HG03025 (cell line): Measurements from ENCODE around the gene KIR2DL3.
"Not testable (repeated sequence)": the region's sequence is repeated elsewhere in the genome, so short reads cannot be mapped to it uniquely, and the experiment has no call there.

Experiments used
- ATAC-seq: cut with Tn5 transposase; IDR thresholded peaks from one replicate; pipeline ENCODE4 v1.9.1; 2021; ENCODE audit warnings: mild to moderate bottlenecking, moderate library complexity; ENCODE audit not compliant: unreplicated experiment, low FRiP score

The KIR2DL3 gene

DNA sequence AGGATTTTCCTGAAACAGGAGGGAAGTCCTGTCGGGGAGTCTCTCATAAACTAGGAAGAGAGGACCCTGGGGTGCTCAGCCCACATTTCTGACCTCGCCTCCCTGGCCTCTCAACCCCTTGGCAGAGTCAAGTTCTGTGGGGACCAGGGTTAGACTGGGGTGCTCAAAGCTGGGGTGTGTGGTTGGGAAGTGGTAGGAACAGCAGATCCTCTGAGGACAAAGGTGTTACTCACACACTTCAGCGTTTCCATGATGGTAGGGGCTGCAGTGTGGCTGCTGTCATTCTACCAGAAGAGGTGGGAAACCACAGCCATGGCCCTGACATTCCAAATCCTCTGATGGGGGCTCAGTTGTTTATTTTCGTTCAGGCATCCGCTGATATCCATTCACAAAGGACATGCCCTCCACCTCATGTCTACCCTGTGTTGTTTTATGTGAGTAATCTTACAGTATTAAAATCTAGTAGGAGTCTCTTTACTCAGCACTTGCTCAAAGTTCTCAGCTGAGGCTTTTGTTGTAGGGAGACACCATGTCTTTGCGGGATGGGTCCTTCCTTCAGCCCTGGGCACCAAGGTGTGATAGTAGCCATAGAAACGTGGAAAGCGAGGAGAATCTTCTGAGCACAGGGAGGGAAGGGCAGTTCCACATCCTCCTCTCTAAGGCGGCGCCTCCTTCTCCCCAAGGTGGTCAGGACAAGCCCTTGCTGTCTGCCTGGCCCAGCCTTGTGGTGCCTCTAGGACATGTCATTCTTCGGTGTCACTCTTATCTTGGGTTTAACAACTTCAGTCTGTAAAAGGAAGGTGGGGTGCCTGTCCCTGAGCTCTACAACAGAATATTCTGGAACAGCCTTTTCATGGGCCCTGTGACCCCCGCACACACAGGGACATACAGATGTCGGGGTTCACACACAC, 1.5 kb downstream of the KIR2DL3 start:
- no peak for ATAC-seq

DNA sequence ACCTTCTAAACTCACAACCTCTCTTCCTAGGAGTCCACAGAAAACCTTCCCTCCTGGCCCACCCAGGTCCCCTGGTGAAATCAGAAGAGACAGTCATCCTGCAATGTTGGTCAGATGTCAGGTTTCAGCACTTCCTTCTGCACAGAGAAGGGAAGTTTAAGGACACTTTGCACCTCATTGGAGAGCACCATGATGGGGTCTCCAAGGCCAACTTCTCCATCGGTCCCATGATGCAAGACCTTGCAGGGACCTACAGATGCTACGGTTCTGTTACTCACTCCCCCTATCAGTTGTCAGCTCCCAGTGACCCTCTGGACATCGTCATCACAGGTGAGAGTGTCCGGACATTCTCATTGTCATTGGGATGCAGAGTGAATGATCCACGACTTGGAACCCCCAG, 3.6 kb downstream of the KIR2DL3 start:
- not testable (repeated sequence) for ATAC-seq

DNA sequence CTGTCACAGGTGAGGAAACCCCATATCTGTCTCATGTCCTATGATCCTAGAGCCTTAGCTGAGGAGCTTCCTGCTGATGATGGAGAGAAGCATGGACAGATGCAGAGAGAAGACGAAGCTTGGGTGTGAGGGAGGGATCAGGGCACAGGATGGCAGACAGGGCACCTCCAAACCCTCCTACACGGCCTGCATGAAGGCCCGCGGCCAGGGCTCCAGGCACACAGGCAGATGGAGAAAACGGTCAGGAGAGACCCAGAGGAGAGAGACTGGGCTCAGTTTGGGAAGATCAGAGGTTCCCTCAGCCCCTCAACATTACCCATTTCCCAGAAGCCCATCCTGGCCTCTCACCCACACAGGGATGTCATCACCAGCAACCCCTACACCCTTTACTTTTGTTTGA, 5.8 kb downstream of the KIR2DL3 start:
- not testable (repeated sequence) for ATAC-seq

DNA sequence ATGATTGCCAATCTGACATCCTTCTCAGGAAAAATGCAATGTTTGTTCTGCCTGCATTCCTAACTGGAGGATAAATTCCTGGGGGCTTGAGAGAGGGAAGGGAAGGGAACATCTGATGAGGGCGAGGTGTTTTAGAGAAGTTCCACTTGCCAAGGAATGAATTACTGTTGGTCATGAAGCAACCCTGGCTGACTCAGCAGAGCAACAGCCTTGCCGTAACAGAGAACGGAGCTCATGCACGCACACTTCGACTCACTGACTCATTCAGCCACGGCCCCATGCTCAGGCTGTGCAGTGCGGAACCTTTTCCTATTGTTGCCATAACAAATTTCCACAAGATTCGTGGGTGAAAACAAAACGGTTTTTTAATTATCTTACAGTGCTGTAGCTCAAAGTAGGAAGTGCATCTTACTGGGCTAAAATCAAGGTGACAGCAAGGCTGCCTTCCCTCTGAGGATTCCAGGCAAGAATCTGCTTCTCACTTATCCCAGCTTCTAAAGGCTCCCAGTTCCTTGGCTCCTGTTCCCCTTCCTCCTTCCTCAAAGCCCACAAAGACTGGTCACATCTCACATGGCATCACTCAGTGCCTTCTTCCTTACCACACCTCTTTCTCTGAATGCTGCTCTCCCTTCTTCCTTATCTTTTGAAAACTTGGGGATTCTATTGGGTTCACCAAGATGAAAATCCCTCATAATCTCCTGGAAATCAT, 9.5 kb downstream of the KIR2DL3 start:
- ATAC-seq: not testable (repeated sequence)

DNA sequence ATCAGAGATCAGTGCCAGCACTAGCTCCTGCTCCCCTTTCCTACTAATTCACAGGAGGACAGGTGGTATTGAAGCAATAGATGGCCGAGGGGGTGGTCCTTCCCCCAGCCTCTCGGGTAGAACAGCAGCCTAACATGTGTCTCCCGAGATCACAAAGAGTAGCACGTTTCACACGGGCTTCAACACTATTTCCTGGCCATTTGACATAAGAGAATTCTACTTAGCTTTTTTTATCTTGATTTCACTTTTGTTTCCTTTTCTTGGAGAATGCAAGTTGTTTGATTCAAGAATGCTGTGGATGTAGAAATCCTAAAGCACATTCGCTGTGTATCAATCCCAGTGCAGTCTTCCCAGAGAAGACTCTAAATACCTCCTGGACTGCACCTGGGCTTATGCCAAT, 12.0 kb downstream of the KIR2DL3 start:
- ATAC-seq: not testable (repeated sequence)

DNA sequence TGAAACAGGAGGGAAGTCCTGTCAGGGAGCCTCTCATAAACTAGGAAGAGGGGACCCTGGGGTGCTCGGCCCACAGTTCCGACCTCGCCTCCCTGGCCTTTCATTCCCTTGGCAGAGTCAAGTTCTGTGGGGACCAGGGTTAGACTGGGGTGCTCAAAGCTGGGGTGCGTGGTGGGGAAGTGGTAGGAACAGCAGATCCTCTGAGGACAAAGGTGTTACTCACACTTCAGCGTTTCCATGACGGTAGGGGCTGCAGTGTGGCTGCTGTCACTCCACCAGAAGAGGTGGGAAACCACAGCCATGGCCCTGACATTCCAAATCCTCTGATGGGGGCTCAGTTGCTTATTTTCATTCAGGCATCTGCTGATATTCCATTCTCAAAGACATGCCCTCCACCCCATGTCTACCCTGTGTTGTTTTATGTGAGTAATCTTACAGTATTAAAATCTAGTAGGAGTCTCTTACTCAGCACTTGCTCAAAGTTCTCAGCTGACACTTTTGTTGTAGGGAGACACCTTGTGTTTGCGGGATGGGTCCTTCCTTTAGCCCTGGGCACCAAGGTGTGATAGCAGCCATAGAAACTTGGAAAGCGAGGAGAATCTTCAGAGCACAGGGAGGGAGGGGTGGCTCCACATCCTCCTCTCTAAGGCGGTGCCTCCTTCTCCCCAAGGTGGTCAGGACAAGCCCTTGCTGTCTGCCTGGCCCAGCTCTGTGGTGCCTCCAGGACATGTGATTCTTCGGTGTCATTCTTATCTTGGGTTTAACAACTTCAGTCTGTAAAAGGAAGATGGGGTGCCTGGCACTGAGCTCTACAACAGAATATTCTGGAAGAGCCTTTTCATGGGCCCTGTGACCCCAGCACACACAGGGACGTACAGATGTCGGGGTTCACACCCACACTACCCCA, 18.1 kb downstream of the KIR2DL3 start:
- ATAC-seq: not testable (repeated sequence)

DNA sequence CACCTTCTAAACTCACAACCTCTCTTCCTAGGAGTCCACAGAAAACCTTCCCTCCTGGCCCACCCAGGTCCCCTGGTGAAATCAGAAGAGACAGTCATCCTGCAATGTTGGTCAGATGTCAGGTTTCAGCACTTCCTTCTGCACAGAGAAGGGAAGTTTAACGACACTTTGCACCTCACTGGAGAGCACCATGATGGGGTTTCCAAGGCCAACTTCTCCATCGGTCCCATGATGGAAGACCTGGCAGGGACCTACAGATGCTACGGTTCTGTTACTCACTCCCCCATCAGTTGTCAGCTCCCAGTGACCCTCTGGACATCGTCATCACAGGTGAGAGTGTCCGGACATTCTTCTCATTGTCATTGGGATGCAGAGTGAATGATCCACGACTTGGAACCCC, 20.3 kb downstream of the KIR2DL3 start:
- not testable (repeated sequence) for ATAC-seq

DNA sequence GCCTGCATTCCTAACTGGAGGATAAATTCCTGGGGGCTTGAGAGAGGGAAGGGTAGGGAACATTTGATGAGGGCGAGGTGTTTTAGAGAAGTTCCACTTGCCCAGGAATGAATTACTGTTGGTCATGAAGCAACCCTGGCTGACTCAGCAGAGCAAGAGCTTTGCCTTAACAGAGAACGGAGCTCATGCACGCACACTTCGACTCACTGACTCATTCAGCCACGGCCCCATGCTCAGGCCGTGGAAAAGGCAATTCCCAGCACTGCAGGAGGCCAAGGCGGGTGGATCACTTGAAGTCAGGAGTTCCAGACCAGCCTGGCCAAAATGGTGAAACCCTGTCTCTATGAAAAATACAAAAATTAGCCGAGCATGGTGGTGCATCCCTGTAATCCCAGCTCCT, 25.9 kb downstream of the KIR2DL3 start:
- ATAC-seq: not testable (repeated sequence)

DNA sequence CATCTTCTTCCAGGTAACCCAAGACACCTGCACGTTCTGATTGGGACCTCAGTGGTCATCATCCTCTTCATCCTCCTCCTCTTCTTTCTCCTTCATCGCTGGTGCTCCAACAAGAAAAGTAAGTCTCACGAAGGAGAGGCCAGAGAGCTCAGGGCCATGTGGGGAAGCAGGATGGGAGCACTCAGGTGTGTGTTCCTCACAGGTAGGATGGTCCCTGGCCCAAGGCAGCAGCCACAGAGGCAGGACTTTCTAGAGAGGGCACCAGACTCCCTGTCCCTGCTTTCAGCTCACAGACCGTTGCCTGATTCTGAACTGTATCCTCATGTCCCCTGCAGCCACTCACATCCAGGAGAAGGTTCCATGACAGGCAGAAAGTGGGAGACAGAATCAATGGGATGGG, 28.2 kb downstream of the KIR2DL3 start:
- not testable (repeated sequence) for ATAC-seq

DNA sequence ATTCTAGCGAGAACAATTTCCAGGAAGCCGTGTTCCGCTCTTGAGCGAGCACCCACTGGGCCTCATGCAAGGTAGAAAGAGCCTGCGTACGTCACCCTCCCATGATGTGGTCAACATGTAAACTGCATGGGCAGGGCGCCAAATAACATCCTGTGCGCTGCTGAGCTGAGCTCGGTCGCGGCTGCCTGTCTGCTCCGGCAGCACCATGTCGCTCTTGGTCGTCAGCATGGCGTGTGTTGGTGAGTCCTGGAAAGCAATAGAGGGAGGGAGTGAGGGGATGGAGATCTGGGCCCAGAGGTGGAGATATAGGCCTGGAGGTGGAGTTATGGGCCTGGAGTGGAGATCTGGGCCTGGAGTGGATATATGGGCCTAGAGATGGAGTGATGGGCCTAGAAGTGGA, 31.3 kb downstream of the KIR2DL3 start, which contains the start of gene KIR2DL1:
KIR2DL1 (plus strand) TSS at position 148 of the 400 bp plus-strand sequence; CDS start at position 206, 58 bp downstream.
- ATAC-seq: not testable (repeated sequence)

DNA sequence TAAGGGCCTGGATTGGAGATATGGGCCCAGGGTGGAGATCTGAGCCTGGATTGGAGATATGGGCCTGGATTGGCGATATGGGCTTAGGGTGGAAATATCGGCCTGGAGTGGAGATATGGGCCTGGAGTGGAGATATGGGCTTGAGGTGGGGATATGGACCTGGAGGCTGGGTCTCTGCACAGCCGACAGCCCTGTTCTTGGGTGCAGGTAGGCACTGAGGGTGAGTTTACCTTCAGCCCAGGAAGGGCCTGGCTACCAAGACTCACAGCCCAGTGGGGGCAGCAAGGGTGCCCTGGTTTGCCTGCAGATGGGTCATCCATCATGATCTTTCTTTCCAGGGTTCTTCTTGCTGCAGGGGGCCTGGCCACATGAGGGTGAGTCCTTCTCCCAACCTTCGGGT, 32.2 kb downstream of the KIR2DL3 start:
- ATAC-seq: not testable (repeated sequence)

DNA sequence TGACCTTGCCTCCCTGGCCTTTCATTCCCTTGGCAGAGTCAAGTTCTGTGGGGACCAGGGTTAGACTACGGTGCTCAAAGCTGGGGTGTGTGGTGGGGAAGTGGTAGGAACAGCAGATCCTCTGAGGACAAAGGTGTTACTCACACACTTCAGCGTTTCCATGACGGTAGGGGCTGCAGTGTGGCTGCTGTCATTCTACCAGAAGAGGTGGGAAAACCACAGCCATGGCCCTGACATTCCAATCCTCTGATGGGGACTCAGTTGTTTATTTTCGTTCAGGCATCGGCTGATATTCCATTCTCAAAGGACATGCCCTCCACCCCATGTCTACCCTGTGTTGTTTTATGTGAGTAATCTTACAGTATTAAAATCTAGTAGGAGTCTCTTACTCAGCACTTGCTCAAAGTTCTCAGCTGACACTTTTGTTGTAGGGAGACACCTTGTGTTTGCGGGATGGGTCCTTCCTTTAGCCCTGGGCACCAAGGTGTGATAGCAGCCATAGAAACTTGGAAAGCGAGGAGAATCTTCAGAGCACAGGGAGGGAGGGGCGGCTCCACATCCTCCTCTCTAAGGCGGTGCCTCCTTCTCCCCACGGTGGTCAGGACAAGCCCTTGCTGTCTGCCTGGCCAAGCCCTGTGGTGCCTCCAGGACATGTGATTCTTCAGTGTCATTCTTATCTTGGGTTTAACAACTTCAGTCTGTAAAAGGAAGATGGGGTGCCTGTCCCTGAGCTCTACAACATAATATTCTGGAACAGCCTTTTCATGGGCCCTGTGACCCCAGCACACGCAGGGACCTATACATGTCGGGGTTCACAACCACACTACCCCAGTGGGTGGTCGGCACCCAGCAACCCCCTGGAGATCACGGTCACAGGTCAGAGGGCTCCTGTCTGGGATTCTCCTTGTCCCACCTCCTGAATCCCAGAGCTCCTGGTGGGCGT, 33.0 kb downstream of the KIR2DL3 start:
- ATAC-seq: not testable (repeated sequence)

DNA sequence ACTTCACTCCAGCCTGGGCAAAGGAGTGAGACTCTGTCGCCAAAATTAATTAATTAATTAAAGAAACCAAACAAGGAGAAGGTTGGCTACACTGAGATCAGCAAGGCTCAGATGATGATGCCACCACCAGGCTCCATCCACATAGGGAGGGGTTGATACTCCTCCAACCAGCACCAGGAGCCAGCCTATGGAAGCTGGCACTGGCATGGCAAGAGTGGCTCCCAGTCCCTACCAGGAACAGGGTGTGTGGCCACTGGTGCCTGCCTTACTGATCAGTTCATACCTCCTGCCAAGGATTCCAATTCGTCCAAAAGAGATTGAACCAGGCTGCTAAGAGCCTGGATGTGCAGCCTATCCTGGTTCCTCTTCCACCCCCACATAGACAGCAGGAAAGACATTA, 34.4 kb downstream of the KIR2DL3 start:
- ATAC-seq: not testable (repeated sequence)

DNA sequence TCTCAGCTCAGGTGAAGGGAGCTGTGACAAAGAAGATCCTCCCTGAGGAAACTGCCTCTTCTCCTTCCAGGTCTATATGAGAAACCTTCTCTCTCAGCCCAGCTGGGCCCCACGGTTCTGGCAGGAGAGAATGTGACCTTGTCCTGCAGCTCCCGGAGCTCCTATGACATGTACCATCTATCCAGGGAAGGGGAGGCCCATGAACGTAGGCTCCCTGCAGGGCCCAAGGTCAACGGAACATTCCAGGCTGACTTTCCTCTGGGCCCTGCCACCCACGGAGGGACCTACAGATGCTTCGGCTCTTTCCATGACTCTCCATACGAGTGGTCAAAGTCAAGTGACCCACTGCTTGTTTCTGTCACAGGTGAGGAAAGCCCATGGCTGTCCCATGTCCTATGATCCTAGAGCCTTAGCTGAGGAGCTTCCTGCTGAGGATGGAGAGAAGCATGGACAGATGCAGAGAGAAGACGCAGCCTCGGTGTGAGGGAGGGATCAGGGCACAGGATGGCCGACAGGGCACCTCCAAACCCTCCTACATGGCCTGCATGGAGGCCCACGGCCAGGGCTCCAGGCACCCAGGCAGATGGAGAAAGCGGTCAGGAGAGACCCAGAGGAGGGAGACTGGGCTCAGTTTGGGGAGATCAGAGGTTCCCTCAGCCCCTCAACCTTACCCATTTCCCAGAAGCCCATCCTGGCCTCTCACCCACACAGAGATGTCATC, 36.9 kb downstream of the KIR2DL3 start:
- not testable (repeated sequence) for ATAC-seq

DNA sequence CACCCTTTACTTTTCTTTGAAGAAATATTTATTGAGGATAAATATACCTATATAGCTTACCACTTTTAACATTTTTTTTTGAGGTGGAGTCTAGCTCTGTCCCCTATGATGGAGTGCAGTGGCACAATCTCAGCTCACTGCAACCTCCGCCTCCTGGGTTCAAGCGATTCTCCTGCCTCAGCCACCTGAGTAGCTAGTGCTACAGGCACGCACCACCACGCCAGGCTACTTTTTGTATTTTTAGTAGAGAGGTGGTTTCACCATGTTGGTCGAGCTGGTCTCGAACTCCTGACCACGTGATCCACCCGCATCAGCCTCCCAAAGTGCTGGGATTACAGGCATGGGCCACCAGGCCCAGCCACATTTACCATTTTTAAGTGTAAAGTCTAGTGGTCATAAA, 37.5 kb downstream of the KIR2DL3 start:
- not testable (repeated sequence) for ATAC-seq

DNA sequence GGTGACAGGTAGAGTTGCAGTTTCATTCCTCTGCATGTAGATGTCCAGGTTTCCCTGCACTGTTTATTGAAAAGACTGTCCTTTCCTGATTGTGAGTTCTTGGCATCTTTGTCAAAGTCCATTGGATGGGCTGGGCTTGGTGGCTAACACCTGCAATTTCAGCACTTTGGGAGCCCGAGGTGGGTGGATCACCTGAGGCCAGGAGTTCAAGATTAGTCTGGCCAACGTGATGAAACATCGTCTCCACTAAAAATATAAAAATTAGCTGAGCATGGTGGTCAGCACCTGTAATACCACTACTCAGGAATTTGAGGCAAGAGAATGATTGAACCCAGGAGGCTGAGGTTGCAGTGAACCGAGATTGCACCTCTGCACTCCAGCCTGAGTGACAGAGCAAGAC, 39.5 kb downstream of the KIR2DL3 start:
- not testable (repeated sequence) for ATAC-seq

DNA sequence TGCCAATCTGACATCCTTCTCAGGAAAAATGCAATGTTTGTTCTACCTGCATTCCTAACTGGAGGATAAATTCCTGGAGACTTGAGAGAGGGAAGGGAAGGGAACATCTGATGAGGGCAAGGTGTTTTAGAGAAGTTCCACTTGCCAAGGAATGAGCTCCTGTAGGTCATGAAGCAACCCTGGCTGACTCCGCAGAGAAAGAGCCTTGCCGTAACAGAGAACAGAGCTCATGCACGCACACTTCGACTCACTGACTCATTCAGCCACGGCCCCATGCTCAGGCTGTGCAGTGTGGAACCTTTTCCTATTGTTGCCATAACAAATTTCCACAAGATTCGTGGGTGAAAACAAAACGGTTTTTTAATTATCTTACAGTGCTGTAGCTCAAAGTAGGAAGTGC, 40.6 kb downstream of the KIR2DL3 start:
- ATAC-seq: not testable (repeated sequence)

DNA sequence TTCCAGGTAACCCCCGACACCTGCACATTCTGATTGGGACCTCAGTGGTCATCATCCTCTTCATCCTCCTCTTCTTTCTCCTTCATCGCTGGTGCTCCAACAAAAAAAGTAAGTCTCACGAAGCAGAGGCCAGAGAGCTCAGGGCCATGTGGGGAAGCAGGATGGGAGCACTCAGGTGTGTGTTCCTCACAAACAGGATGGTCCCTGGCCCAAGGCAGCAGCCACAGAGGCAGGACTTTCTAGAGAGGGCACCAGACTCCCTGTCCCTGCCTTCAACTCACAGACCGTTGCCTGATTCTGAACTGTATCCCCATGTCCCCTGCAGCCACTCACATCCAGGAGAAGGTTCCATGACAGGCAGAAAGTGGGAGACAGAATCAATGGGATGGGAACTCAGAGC, 44.6 kb downstream of the KIR2DL3 start:
- ATAC-seq: not testable (repeated sequence)
